ENCODE results near the gene COPS8. TPM values are rescaled to one million over a fixed set of nuclear protein-coding genes. Genes with fewer than 3 reads are reported as not detected.

Gene COPS8
- total and polyA plus RNA-seq, 2 of the 4 experiments (the other 2 are of a cell fraction) = 47.0 to 64.9 TPM

DNA sequence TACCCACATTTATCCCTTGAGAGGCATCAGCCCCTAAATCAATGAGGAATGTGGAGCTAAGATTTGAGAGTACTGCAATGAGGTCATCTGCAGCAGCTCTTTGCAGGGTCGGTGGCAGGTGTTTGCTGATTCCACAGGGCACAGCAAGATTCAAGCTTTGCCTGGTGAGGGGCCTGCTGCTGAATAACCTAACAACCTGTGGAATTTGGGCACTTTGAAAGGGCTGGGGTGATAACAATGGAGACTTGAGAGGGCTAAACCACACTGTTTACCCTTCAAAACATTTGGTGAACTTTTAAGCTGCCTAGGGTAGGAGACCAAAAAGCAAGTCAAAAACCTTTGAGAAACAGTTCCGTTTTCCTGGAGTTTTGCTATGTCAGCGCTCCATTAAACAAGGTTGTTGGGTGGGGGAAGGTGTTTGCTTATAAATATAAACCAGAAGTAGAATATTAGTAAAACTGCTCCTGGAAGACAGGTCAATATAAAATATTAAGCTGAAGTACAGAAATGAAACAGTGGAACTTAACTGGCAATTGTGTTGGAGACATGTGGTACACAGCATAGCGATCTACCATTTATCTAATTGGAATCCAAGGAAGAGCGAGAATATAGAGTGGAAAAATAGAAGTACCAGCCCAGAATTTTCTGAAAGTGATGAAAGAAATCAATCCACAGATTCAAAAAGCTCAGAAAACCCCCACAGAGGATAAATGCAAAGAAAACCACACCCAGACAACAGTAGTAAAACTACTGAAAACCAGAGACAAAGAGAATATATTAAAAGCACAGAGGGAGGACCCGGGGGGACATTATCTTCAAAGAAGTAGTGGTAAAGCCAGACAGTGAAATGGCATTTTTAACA is 15.7 kb downstream of the COPS8 start:
- H3K18ac ChIP-seq (ENCODE audit: low read depth, low read length) = no peak overlapping the region
- no peak for TF ChIP-seq MAZ (IDR thresholded peaks at IDR 0.05; ENCODE audit: borderline replicate concordance, low read depth, low read length)
- peak; percentile 49; the same call in 1 of the 2 replicates for TF ChIP-seq MAFK (IDR thresholded peaks at IDR 0.05; ENCODE audit: low read depth, low read length)
- H3K79me1 ChIP-seq (ENCODE audit: low read depth in 1 of 2, low read length in 2 of 2) = peaks cover 2 to 10% of the 10 kb centered on the region in 2 experiments; a peak in 2 of 4 replicates
- H4K20me1 ChIP-seq (ENCODE audit: insufficient read depth, low read length) = no peaks in the 10 kb centered on the region
- H2AFZ ChIP-seq (replicated peaks; ENCODE audit: low read length, poor library complexity) = no peak overlapping the region
- no peak overlapping the region for H3K56ac ChIP-seq (ENCODE audit: extremely low read depth, insufficient read depth, low read length)
- H2AK5ac ChIP-seq (ENCODE audit: low read depth, low read length) = no peak overlapping the region
- H3K4me2 ChIP-seq (ENCODE audit: low read depth, low read length) = no peak overlapping the region
- H3K14ac ChIP-seq (replicated peaks; ENCODE audit: low read depth, low read length) = no peak overlapping the region
- H3K4me3 ChIP-seq (ENCODE audit: insufficient read depth, low read depth, low read length) = no peak overlapping the region
- no peak overlapping the region for H3K4ac ChIP-seq (ENCODE audit: low read depth, low read length)
- peaks cover 8% of the 10 kb centered on the region for H3K4me1 ChIP-seq (ENCODE audit: control insufficient read depth, insufficient read depth, low read length)
- no TSS peak for BruUV-seq (replicated peaks)
- H4K91ac ChIP-seq (ENCODE audit: insufficient read depth, low read depth, low read length) = no peak overlapping the region
- no peak overlapping the region for H2BK120ac ChIP-seq (ENCODE audit: low read depth, low read length)
- ATAC-seq (ENCODE audit: low read depth) (no peak), DNase-seq (no peak)
- no peak overlapping the region for H4K5ac ChIP-seq (ENCODE audit: low read depth, low read length)
- H2BK20ac ChIP-seq (ENCODE audit: low read depth, low read length) = no peak overlapping the region
- H3K9me3 ChIP-seq (ENCODE audit: control insufficient read depth, insufficient read depth, low read length) = no peaks in the 10 kb centered on the region
- no peaks in the 10 kb centered on the region for H3K27me3 ChIP-seq (ENCODE audit: control insufficient read depth, insufficient read depth, low read length)
- dilution Hi-C loops (cut with HindIII; ENCODE audit: low sequenced_read_pairs, unreplicated experiment) (no loop called here), intact Hi-C loops (cut with micrococcal nuclease) (no loop called here), in situ Hi-C loops (cut with MboI; ENCODE audit: low sequenced_read_pairs) (loop anchor here (25.0 kb wide), 1 partner anchor 636 kb away; no protein-coding TSS in a partner anchor)
- no peak overlapping the region for H2BK15ac ChIP-seq (ENCODE audit: low read depth, low read length)
- H3K9me1 ChIP-seq (ENCODE audit: insufficient read depth, low read length) = peaks cover 1% of the 10 kb centered on the region; the same call in 1 of the 2 replicates
- no peak overlapping the region for H3K23ac ChIP-seq (ENCODE audit: low read depth, low read length)
- H3K27ac ChIP-seq (ENCODE audit: insufficient read depth, low read length) = no peak overlapping the region
- 67% methylated on average over 1 of the region's 6 CpGs; no CpG with 5 or more reads in 1 of the 2 experiments for WGBS, 2 experiments (ENCODE audit: extremely low coverage in 2 of 2, insufficient read length in 1 of 2)
- H4K8ac ChIP-seq (ENCODE audit: low read depth in 2 of 2, low read length in 2 of 2) = no peak overlapping the region
- ChIA-PET POLR2A (ENCODE audit: unreplicated experiment) (no interaction called here), CTCF (no interaction called here)
- H2BK5ac ChIP-seq (ENCODE audit: low read depth, low read length, poor library complexity, severe bottlenecking) = no peak overlapping the region
- no peak overlapping the region for H3K9ac ChIP-seq (ENCODE audit: low read depth, low read length)
- peaks cover 9% of the 10 kb centered on the region for H3K36me3 ChIP-seq (ENCODE audit: control insufficient read depth, insufficient read depth, low read length)
- H2AK9ac ChIP-seq (replicated peaks; ENCODE audit: low read depth, low read length, poor library complexity) = no peak overlapping the region
